Stomach (tissue), 9 donors: ENCODE data around the gene LRRIQ1. TPM values are rescaled to one million over a fixed set of nuclear protein-coding genes. Genes with fewer than 3 reads are reported as not detected.
A peak's percentile ranks its signal among the peaks of the same experiment; 100 is the strongest.

ENCODE experiments used
- DNase-seq, 2 donors: peaks; one replicate each; pipeline versions ENCODE4 v3.0.0 to v3.0.0-alpha.2; 2013 to 2019
- H3K27ac ChIP-seq, 5 donors: fragments of 200-600 bp in 4 of 5; sonication (generic) in 4 of 5; one replicate each; pipeline ENCODE4 v1.5.1; 2013 to 2019; ENCODE audit warnings: mild to moderate bottlenecking in 1 of 5, moderate library complexity in 1 of 5
- H3K27me3 ChIP-seq, 3 donors: fragments of 200-600 bp; sonication (generic); one replicate each; pipeline ENCODE4 v1.5.1; 2017 to 2019; ENCODE audit warnings: mixed run types in 1 of 3
- H3K36me3 ChIP-seq, 4 donors: fragments of 200-600 bp; sonication (generic); 1 replicate in 3 of 4; 2 replicates in 1 of 4; pipeline ENCODE4 v1.5.1; 2016 to 2019
- H3K4me1 ChIP-seq, 4 donors: fragments of 200-600 bp; sonication (generic); one replicate each; pipeline ENCODE4 v1.5.1; 2016 to 2019
- H3K4me3 ChIP-seq, 4 donors: fragments of 200-600 bp; sonication (generic) in 3 of 4; one replicate each; pipeline ENCODE4 v1.5.1; 2016 to 2019; ENCODE audit warnings: mild to moderate bottlenecking in 1 of 4
- H3K9me3 ChIP-seq, 4 donors: fragments of 200-600 bp; sonication (generic); one replicate each; pipeline ENCODE4 v1.5.1; 2016 to 2019
- CTCF ChIP-seq, 7 experiments: fragments of 450-650 bp in 4 of 7; fragments of 200-600 bp in 3 of 7; sonication (generic) in 3 of 7; IDR thresholded peaks; one replicate each; pipeline ENCODE4 v1.5.1; 2016 to 2019; ENCODE audit warnings: antibody characterized with exemption in 7 of 7, control low read depth in 2 of 7, mild to moderate bottlenecking in 1 of 7
- EP300 ChIP-seq: sonication (generic); formaldehyde crosslinking; IDR thresholded peaks from one replicate; pipeline ENCODE4 v1.6.1; 2017; ENCODE audit warnings: antibody characterized with exemption
- POLR2A ChIP-seq, 4 donors: fragments of 450-650 bp; IDR thresholded peaks; one replicate each; pipeline ENCODE4 v1.6.1; 2016; ENCODE audit warnings: antibody characterized with exemption in 4 of 4, control low read depth in 2 of 4, mild to moderate bottlenecking in 1 of 4, moderate library complexity in 1 of 4
- POLR2AphosphoS5 ChIP-seq, 3 donors: sonication (generic); formaldehyde crosslinking; IDR thresholded peaks; one replicate each; pipeline ENCODE4 v1.6.1; 2016; ENCODE audit warnings: antibody characterized with exemption in 3 of 3
- WGBS, 5 donors: extraction: QIAGEN DNeasy Blood & Tissue Kit in 3 of 5; methylation state at CpG; one replicate each; pipeline versions ENCODE4 v1.1.5 to v1.1.7; 2013 to 2018; 5-methylcytosine and 5-hydroxymethylcytosine counted together
- intact Hi-C: fragments of 100-400 bp; cut with DNase I; formaldehyde crosslinking; loops from one replicate; pipeline ENCODE4 v1.15.1; 2023; ENCODE audit warnings: low total_unique reads
- polyA plus RNA-seq, 3 donors: library from polyadenylated mRNA; stranded (reverse); fragments of 200-250 nt; gene quantifications; one replicate each; pipeline ENCODE4 v1.2.3, GENCODE V29; 2013
- total RNA-seq, 5 donors: library from RNA; depleted of rRNA; stranded (reverse); fragments of >200 nt; gene quantifications; one replicate each; pipeline versions ENCODE4 v1.1.0 to v1.2.3, GENCODE V29; 2014 to 2016
- donor health status: healthy with polysubstance abuse.
- donor health status: Bipolar disorder and iron deficiency.
- donor health status: healthy.

The LRRIQ1 gene
- total and polyA plus RNA-seq, 8 donors, result 0.05 to 2.2 (median 0.92) TPM; not detected in 5

- Histone ChIP-seq H3K27me3 (peaks cover 0 to 7% (median 0%) of the 10 kb centered on the region in 3 donors), H3K4me3 (no peak overlapping the region), H3K27ac (no peak overlapping the region), H3K4me1 (no peaks in the 10 kb centered on the region), H3K36me3 (no peaks in the 10 kb centered on the region), H3K9me3 (no peaks in the 10 kb centered on the region)
- no peak for DNase-seq
- WGBS, 5 donors, result 56 to 74% (median 66%) methylated on average over 4 of the region's 4 CpGs
- no peak for TF ChIP-seq EP300
- no peak for TF ChIP-seq POLR2A (IDR thresholded peaks at IDR 0.05)
- TF ChIP-seq POLR2AphosphoS5 (IDR thresholded peaks at IDR 0.05), result no peak
- TF ChIP-seq CTCF (IDR thresholded peaks at IDR 0.05), result no peak
- intact Hi-C loops, result no loop called here
Measured at GRCh38 chr12:85266356-85266755, 230.2 kb downstream of the LRRIQ1 start.

- H3K36me3 ChIP-seq, result no peaks in the 10 kb centered on the region
Measured at GRCh38 chr12:85273381-85274314, 237.5 kb downstream of the LRRIQ1 start.

GRCh38 chr12:85274315-85274651 lies 238.1 kb downstream of the LRRIQ1 start:
- Histone ChIP-seq H3K36me3 (no peaks in the 10 kb centered on the region), H3K4me1 (peaks cover 0 to 10% (median under 1%) of the 10 kb centered on the region in 4 donors), H3K27me3 (peaks cover 24 to 85% (median 46%) of the 10 kb centered on the region in 3 donors), H3K27ac (no peak overlapping the region), H3K4me3 (no peak overlapping the region), H3K9me3 (peaks cover 0 to 17% (median 13%) of the 10 kb centered on the region in 4 donors)
- DNase-seq, result no peak
- WGBS, 5 donors, result 12 to 16% (median 14%) methylated on average over 8 of the region's 8 CpGs
- TF ChIP-seq CTCF (IDR thresholded peaks at IDR 0.05) (no peak), POLR2A (IDR thresholded peaks at IDR 0.05) (no peak), EP300 (no peak), POLR2AphosphoS5 (IDR thresholded peaks at IDR 0.05) (no peak)
- intact Hi-C loops, result no loop called here

More at GRCh38 chr12:85273381-85274314, 237.5 kb downstream of the LRRIQ1 start:
- Histone ChIP-seq H3K4me1 (peaks cover 0 to 8% (median 0%) of the 10 kb centered on the region in 4 donors), H3K27me3 (peaks cover 18 to 79% (median 40%) of the 10 kb centered on the region in 3 donors), H3K9me3 (peaks cover 0 to 11% (median 9%) of the 10 kb centered on the region in 4 donors), H3K4me3 (no peak overlapping the region), H3K27ac (no peak overlapping the region)
- 6 to 10% (median 8%) methylated on average over 32 to 37 of the region's 37 CpGs for WGBS, 5 donors
- DNase-seq, result peak in 1 of 2 donors; percentile 21
- no peak for TF ChIP-seq EP300
- TF ChIP-seq CTCF (IDR thresholded peaks at IDR 0.05), result no peak
- TF ChIP-seq POLR2A (IDR thresholded peaks at IDR 0.05), result no peak
- no peak for TF ChIP-seq POLR2AphosphoS5 (IDR thresholded peaks at IDR 0.05)
- intact Hi-C loops, result no loop called here

GRCh38 chr12:85275374-85275773 lies 239.2 kb downstream of the LRRIQ1 start:
- 7 to 12% (median 9%) methylated on average over 2 of the region's 2 CpGs for WGBS, 5 donors
- TF ChIP-seq POLR2A (IDR thresholded peaks at IDR 0.05) (no peak), EP300 (no peak), CTCF (IDR thresholded peaks at IDR 0.05) (no peak)
- Histone ChIP-seq H3K9me3 (peaks cover 0 to 26% (median 16%) of the 10 kb centered on the region in 4 donors), H3K4me1 (peaks cover 6 to 21% (median 9%) of the 10 kb centered on the region in 4 donors), H3K27me3 (peaks cover 32 to 96% (median 57%) of the 10 kb centered on the region in 3 donors), H3K36me3 (no peaks in the 10 kb centered on the region), H3K4me3 (no peak overlapping the region), H3K27ac (no peak overlapping the region)
- intact Hi-C loops, result no loop called here
- no peak for DNase-seq
